MM.1S (cell line): ENCODE data around the gene PCCA.

ENCODE experiments used
- CTCF ChIP-seq: fragments of 300-600 bp; sonication (generic); IDR thresholded peaks from 2 replicates; pipeline ENCODE4 v1.5.1; 2016; ENCODE audit warnings: antibody characterized with exemption, low read length, mixed read lengths
- EZH2 ChIP-seq: fragments of 300-600 bp; sonication (generic); optimal IDR thresholded peaks from 2 replicates; pipeline ENCODE3; 2017; ENCODE audit warnings: low read depth, mild to moderate bottlenecking, antibody characterized with exemption, low read length, mixed read lengths
- EZH2phosphoT487 ChIP-seq: fragments of 300-600 bp; sonication (generic); IDR thresholded peaks from 2 replicates; pipeline ENCODE4 v1.6.1; 2018; ENCODE audit warnings: antibody characterized with exemption, low read length

DNA sequence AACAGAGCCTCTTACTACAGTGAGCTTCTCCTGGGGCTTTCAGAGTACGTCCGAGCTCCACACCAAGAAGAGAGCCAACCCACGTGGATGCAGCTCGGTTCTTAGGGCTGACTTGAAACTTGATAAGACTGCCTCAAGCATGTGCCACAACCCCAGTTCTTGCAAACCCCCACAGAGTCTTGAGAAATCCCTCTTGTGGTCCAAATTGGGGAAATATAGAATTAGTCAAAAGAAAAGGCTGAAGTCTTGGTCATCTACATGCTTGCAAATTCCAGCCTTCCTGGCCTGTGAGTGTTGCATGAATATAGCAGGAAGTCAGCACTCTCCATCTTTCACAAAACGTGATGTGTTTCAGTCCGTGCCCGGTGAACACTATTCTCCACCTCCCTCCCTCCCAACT, 404.5 kb downstream of the PCCA start:
- TF ChIP-seq CTCF (no peak), EZH2 (no peak), EZH2phosphoT487 (no peak)
